ENCODE measurements around the gene RGS3.

Gene RGS3

GRCh38 chr9:113511856-113512761 lies 48.6 kb downstream of the RGS3 start:
- DNase-seq (ENCODE audit: low spot score): no peak

GRCh38 chr9:113513111-113513510 lies 49.6 kb downstream of the RGS3 start:
- DNase-seq (ENCODE audit: low spot score): no peak

- DNase-seq (ENCODE audit: low spot score): no peak
Observed at GRCh38 chr9:113513536-113513935, 50.0 kb downstream of the RGS3 start.

GRCh38 chr9:113514061-113514460 lies 50.5 kb downstream of the RGS3 start:
- DNase-seq (ENCODE audit: low spot score): no peak

- no peak for DNase-seq (ENCODE audit: low spot score)
Observed at GRCh38 chr9:113514748-113515147, 51.2 kb downstream of the RGS3 start.

- DNase-seq (ENCODE audit: low spot score): no peak
Observed at GRCh38 chr9:113515862-113516261, 52.3 kb downstream of the RGS3 start.

- DNase-seq (ENCODE audit: low spot score): no peak
Observed at GRCh38 chr9:113516840-113517577, 53.5 kb downstream of the RGS3 start.

GRCh38 chr9:113519426-113520108 lies 56.0 kb downstream of the RGS3 start:
- no peak for DNase-seq (ENCODE audit: low spot score)

- no peak for DNase-seq (ENCODE audit: low spot score)
Observed at GRCh38 chr9:113520109-113520642, 56.6 kb downstream of the RGS3 start.

GRCh38 chr9:113521693-113522255 lies 58.2 kb downstream of the RGS3 start:
- no peak for DNase-seq (ENCODE audit: low spot score)

- DNase-seq (ENCODE audit: low spot score): no peak
Observed at GRCh38 chr9:113522419-113522818, 58.9 kb downstream of the RGS3 start.

- DNase-seq (ENCODE audit: low spot score): no peak
Observed at GRCh38 chr9:113522858-113523257, 59.3 kb downstream of the RGS3 start.

GRCh38 chr9:113523421-113524141 lies 60.1 kb downstream of the RGS3 start:
- DNase-seq (ENCODE audit: low spot score): no peak

- DNase-seq (ENCODE audit: low spot score): no peak
Observed at GRCh38 chr9:113524468-113524867, 60.9 kb downstream of the RGS3 start.

GRCh38 chr9:113525205-113525604 lies 61.7 kb downstream of the RGS3 start:
- DNase-seq (ENCODE audit: low spot score): no peak

- no peak for DNase-seq (ENCODE audit: low spot score)
Observed at GRCh38 chr9:113525831-113526230, 62.3 kb downstream of the RGS3 start.

- no peak for DNase-seq (ENCODE audit: low spot score)
Observed at GRCh38 chr9:113526231-113526746, 62.8 kb downstream of the RGS3 start.

GRCh38 chr9:113526841-113527240 lies 63.3 kb downstream of the RGS3 start:
- DNase-seq (ENCODE audit: low spot score): no peak

- no peak for DNase-seq (ENCODE audit: low spot score)
Observed at GRCh38 chr9:113528088-113528487, 64.6 kb downstream of the RGS3 start.

GRCh38 chr9:113528811-113529210 lies 65.3 kb downstream of the RGS3 start:
- no peak for DNase-seq (ENCODE audit: low spot score)

- no peak for DNase-seq (ENCODE audit: low spot score)
Observed at GRCh38 chr9:113529336-113530009, 65.9 kb downstream of the RGS3 start.
